ENCODE measurements around the gene PDIA2.
A peak's percentile ranks its signal among the peaks of the same experiment; 100 is the strongest.

PDIA2 gene

DNA sequence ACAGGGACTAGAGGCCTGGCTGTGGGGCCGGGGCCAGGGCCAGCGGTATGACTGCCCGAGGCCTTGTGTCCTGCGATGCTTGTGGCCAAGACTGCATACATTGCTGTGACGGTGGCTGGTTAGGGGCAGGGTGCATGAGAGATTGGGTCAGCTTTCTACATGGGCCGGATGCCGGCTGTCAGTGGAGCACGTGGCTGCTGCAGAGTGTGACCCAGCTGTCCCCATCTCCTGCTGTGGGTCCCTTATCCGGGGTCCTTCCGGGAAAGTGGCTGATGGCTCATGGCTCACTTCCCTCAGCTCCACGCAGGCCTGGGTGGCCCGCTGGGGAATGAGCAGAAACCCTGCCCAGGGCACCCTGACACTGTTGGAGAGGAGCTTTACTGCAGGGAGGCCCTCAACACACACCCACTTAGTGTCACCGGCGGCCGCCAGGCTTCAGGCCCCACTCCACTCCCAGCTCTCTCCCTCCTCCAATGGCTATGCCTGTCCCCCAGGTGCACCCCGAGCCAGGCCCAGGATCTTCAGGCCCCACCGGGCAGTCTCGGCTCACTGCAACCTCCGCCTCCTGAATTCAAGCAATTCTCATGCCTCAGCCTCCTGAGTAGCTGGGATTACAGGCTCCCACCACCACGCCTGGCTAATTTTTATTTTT is 6.4 kb upstream of the PDIA2 start:
- CTCF ChIA-PET, result interaction anchor here (0.6 kb wide), 1 partner anchor 143 kb away, joined by 3 read pairs; no protein-coding TSS in a partner anchor
- Histone ChIP-seq H3K36me3 (ENCODE audit: control insufficient read depth in 2 of 2, insufficient read depth in 1 of 2, low read length in 2 of 2) (no peaks in the 10 kb centered on the region), H3K27ac (ENCODE audit: extremely low read depth, low read depth, low read length) (no peak overlapping the region), H3K9me3 (ENCODE audit: control insufficient read depth, insufficient read depth, low read depth, low read length) (no peaks in the 10 kb centered on the region), H3K4me3 (ENCODE audit: low read depth, low read length) (no peak overlapping the region), H3K4me1 (ENCODE audit: control insufficient read depth, insufficient read depth, low read length) (no peaks in the 10 kb centered on the region)
- POLR2A ChIA-PET, result no interaction called here
- TF ChIP-seq ZNF426 (tag by site-specific recombination; IDR thresholded peaks at IDR 0.05) (no peak), OVOL3 (tag by site-specific recombination; IDR thresholded peaks at IDR 0.05) (no peak), ZNF394 (tag by site-specific recombination; IDR thresholded peaks at IDR 0.05; ENCODE audit: borderline replicate concordance) (no peak), ZNF354C (tag by site-specific recombination; IDR thresholded peaks at IDR 0.05; ENCODE audit: borderline replicate concordance, low read depth) (no peak), ZNF664 (tag by site-specific recombination; IDR thresholded peaks at IDR 0.05) (no peak), REPIN1 (tag by site-specific recombination; IDR thresholded peaks at IDR 0.05; ENCODE audit: low read depth) (no peak), ZNF629 (tag by site-specific recombination; IDR thresholded peaks at IDR 0.05) (no peak), ZNF157 (tag by site-specific recombination; IDR thresholded peaks at IDR 0.05) (no peak), BCL11A (tag by site-specific recombination; IDR thresholded peaks at IDR 0.05; ENCODE audit: low read depth) (no peak), SP3 (tag by site-specific recombination; IDR thresholded peaks at IDR 0.05) (no peak), ZNF10 (tag by site-specific recombination; IDR thresholded peaks at IDR 0.05) (no peak)
- TF ChIP-seq, protein P1, sequence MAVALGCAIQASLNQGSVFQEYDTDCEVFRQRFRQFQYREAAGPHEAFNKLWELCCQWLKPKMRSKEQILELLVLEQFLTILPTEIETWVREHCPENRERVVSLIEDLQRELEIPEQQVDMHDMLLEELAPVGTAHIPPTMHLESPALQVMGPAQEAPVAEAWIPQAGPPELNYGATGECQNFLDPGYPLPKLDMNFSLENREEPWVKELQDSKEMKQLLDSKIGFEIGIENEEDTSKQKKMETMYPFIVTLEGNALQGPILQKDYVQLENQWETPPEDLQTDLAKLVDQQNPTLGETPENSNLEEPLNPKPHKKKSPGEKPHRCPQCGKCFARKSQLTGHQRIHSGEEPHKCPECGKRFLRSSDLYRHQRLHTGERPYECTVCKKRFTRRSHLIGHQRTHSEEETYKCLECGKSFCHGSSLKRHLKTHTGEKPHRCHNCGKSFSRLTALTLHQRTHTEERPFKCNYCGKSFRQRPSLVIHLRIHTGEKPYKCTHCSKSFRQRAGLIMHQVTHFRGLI (tag by site-specific recombination; IDR thresholded peaks at IDR 0.05), result no peak
- TF ChIP-seq, protein P2, sequence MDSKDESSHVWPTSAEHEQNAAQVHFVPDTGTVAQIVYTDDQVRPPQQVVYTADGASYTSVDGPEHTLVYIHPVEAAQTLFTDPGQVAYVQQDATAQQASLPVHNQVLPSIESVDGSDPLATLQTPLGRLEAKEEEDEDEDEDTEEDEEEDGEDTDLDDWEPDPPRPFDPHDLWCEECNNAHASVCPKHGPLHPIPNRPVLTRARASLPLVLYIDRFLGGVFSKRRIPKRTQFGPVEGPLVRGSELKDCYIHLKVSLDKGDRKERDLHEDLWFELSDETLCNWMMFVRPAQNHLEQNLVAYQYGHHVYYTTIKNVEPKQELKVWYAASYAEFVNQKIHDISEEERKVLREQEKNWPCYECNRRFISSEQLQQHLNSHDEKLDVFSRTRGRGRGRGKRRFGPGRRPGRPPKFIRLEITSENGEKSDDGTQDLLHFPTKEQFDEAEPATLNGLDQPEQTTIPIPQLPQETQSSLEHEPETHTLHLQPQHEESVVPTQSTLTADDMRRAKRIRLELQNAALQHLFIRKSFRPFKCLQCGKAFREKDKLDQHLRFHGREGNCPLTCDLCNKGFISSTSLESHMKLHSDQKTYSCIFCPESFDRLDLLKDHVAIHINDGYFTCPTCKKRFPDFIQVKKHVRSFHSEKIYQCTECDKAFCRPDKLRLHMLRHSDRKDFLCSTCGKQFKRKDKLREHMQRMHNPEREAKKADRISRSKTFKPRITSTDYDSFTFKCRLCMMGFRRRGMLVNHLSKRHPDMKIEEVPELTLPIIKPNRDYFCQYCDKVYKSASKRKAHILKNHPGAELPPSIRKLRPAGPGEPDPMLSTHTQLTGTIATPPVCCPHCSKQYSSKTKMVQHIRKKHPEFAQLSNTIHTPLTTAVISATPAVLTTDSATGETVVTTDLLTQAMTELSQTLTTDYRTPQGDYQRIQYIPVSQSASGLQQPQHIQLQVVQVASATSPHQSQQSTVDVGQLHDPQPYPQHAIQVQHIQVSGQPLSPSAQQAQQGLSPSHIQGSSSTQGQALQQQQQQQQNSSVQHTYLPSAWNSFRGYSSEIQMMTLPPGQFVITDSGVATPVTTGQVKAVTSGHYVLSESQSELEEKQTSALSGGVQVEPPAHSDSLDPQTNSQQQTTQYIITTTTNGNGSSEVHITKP (tag by site-specific recombination; IDR thresholded peaks at IDR 0.05), result no peak
- TF ChIP-seq, protein P3, sequence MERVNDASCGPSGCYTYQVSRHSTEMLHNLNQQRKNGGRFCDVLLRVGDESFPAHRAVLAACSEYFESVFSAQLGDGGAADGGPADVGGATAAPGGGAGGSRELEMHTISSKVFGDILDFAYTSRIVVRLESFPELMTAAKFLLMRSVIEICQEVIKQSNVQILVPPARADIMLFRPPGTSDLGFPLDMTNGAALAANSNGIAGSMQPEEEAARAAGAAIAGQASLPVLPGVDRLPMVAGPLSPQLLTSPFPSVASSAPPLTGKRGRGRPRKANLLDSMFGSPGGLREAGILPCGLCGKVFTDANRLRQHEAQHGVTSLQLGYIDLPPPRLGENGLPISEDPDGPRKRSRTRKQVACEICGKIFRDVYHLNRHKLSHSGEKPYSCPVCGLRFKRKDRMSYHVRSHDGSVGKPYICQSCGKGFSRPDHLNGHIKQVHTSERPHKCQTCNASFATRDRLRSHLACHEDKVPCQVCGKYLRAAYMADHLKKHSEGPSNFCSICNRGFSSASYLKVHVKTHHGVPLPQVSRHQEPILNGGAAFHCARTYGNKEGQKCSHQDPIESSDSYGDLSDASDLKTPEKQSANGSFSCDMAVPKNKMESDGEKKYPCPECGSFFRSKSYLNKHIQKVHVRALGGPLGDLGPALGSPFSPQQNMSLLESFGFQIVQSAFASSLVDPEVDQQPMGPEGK (tag by site-specific recombination; IDR thresholded peaks at IDR 0.05), result no peak
- TF ChIP-seq, protein P4, sequence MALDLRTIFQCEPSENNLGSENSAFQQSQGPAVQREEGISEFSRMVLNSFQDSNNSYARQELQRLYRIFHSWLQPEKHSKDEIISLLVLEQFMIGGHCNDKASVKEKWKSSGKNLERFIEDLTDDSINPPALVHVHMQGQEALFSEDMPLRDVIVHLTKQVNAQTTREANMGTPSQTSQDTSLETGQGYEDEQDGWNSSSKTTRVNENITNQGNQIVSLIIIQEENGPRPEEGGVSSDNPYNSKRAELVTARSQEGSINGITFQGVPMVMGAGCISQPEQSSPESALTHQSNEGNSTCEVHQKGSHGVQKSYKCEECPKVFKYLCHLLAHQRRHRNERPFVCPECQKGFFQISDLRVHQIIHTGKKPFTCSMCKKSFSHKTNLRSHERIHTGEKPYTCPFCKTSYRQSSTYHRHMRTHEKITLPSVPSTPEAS (tag by site-specific recombination; IDR thresholded peaks at IDR 0.05), result no peak

DNA sequence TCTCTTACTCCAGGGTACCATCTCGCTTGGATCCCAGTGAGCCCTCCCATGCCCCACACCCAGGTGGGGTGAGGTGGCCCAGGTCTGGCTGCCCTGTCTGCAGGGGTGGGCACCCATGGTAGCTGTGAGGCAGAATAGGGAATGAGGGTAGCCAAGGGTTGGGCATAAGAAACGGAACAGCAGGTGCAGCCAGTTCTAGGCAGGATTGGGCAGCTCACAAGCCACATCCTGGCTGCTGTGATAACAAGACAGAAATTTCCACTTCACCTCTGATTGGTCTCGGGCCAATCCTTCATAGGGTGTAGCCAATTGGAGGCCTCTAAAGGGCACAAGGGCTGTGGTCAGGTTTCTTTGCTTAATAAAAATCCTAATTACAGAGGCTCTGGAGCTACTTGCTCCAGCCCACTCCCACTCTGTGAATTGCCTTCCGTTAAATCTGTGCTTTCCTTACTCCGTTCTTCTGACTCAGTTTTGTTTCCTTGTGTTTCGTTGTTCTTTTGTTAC is 4.0 kb upstream of the PDIA2 start:
- CTCF ChIA-PET, result interaction anchor here (0.7 to 1.0 kb wide), 2 partner anchors 50 to 167 kb away, joined by 3 read pairs; no protein-coding TSS in a partner anchor
- Histone ChIP-seq H3K4me1 (ENCODE audit: control insufficient read depth, insufficient read depth, low read length) (no peaks in the 10 kb centered on the region), H3K36me3 (ENCODE audit: control insufficient read depth in 2 of 2, insufficient read depth in 1 of 2, low read length in 2 of 2) (no peaks in the 10 kb centered on the region), H3K27ac (ENCODE audit: extremely low read depth, low read depth, low read length) (no peak overlapping the region), H3K4me3 (ENCODE audit: low read depth, low read length) (no peak overlapping the region), H3K9me3 (ENCODE audit: control insufficient read depth, insufficient read depth, low read depth, low read length) (no peaks in the 10 kb centered on the region)
- POLR2A ChIA-PET, result interaction anchor here (0.6 to 1.8 kb wide), 3 partner anchors 74 to 86 kb away, joined by 3 to 4 read pairs (median 4); partner anchors contain the start of gene AXIN1
- TF ChIP-seq ZBTB1 (tag by site-specific recombination; IDR thresholded peaks at IDR 0.05) (no peak), SP2 (tag by site-specific recombination; IDR thresholded peaks at IDR 0.05) (peak; percentile 71), ZXDB (tag by site-specific recombination; IDR thresholded peaks at IDR 0.05) (peak; percentile 35), ZBTB20 (tag by site-specific recombination; IDR thresholded peaks at IDR 0.05) (0 out of 2 replicates have a peak, but pooled peaks have one; percentile 28), ZNF404 (tag by site-specific recombination; IDR thresholded peaks at IDR 0.05) (no peak), ZNF184 (tag by site-specific recombination; IDR thresholded peaks at IDR 0.05) (no peak)
- TF ChIP-seq, protein P5, sequence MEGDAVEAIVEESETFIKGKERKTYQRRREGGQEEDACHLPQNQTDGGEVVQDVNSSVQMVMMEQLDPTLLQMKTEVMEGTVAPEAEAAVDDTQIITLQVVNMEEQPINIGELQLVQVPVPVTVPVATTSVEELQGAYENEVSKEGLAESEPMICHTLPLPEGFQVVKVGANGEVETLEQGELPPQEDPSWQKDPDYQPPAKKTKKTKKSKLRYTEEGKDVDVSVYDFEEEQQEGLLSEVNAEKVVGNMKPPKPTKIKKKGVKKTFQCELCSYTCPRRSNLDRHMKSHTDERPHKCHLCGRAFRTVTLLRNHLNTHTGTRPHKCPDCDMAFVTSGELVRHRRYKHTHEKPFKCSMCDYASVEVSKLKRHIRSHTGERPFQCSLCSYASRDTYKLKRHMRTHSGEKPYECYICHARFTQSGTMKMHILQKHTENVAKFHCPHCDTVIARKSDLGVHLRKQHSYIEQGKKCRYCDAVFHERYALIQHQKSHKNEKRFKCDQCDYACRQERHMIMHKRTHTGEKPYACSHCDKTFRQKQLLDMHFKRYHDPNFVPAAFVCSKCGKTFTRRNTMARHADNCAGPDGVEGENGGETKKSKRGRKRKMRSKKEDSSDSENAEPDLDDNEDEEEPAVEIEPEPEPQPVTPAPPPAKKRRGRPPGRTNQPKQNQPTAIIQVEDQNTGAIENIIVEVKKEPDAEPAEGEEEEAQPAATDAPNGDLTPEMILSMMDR (tag by site-specific recombination; IDR thresholded peaks at IDR 0.05), result no peak
- TF ChIP-seq, protein P6, sequence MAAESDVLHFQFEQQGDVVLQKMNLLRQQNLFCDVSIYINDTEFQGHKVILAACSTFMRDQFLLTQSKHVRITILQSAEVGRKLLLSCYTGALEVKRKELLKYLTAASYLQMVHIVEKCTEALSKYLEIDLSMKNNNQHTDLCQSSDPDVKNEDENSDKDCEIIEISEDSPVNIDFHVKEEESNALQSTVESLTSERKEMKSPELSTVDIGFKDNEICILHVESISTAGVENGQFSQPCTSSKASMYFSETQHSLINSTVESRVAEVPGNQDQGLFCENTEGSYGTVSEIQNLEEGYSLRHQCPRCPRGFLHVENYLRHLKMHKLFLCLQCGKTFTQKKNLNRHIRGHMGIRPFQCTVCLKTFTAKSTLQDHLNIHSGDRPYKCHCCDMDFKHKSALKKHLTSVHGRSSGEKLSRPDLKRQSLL (tag by site-specific recombination; IDR thresholded peaks at IDR 0.05), result peak; percentile 45; the same call in 1 of the 2 replicates

Measured in HEK293 (cell line).